Measurements from ENCODE around the gene CHL1.

DNA sequence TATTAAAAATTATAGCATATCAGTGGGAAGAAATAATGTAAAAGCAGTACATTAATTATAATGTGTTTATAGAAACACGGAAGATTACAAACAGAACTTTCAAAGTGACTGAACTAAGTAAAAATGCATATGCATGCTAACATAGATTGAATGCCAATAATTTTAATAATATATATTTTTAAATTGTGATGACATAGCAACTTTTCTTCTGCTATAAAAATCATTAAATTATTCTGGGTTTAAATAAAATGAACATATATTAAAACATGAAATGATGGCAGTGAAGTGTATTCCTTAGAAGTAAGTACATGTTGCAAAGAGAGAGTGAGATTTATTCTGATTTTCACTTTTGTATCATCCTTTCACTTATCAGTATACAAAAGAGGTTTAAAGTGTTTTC, 128.9 kb downstream of the CHL1 start:
- TF ChIP-seq EZH2 (IDR thresholded peaks at IDR 0.05) (no peak), POLR2AphosphoS5 (IDR thresholded peaks at IDR 0.05; ENCODE audit: borderline replicate concordance, low read depth, low read length) (no peak), FOXP2 (optimal IDR thresholded peaks at IDR 0.05; ENCODE audit: control extremely low read depth, extremely low read length, insufficient read depth) (no peak)
